DND-41 (cell line): ENCODE measurements around the gene SERINC5.
A peak's percentile ranks its signal among the peaks of the same experiment; 100 is the strongest.

Source experiments
- ATAC-seq: fragments of 200-7000 bp; cut with Tn5 transposase; 3 replicates; pipeline ENCODE4 v1.9.1; 2021; ENCODE audit warnings: low read depth; ENCODE audit not compliant: insufficient read depth
- DNase-seq: peaks from one replicate; pipeline ENCODE4 v3.0.0-alpha.2; 2020
- H2AFZ ChIP-seq: 2 replicates; pipeline ENCODE4 v1.6.0; 2012; ENCODE audit warnings: low read depth, low read length
- H3K27ac ChIP-seq: 2 replicates; pipeline ENCODE4 v1.5.1; 2012; ENCODE audit warnings: low read length, inconsistent platforms
- H3K27me3 ChIP-seq: fragments of 200-600 bp; sonication (generic); 2 replicates; pipeline ENCODE4 v1.6.0; 2012; ENCODE audit warnings: low read length, mild to moderate bottlenecking, inconsistent platforms; ENCODE audit not compliant: insufficient read depth, poor library complexity
- H3K36me3 ChIP-seq: 2 replicates; pipeline ENCODE4 v1.5.1; 2012; ENCODE audit warnings: low read length, inconsistent platforms; ENCODE audit not compliant: insufficient read depth
- H3K4me1 ChIP-seq: 2 replicates; pipeline ENCODE4 v1.5.1; 2012; ENCODE audit warnings: mild to moderate bottlenecking, low read length; ENCODE audit not compliant: insufficient read depth
- H3K4me2 ChIP-seq: 2 replicates; pipeline ENCODE4 v1.6.0; 2012; ENCODE audit warnings: mild to moderate bottlenecking, moderate library complexity, low read length, inconsistent platforms; ENCODE audit not compliant: insufficient read depth
- H3K4me3 ChIP-seq, 2 experiments: fragments of 200-600 bp in 1 of 2; shearing (Covaris generic) in 1 of 2; 2 replicates each; pipeline ENCODE4 v1.5.1; 2012 to 2016; ENCODE audit warnings: inconsistent platforms in 2 of 2, low read length in 2 of 2, mild to moderate bottlenecking in 2 of 2, low read depth in 1 of 2, moderate library complexity in 1 of 2
- H3K79me2 ChIP-seq: 2 replicates; pipeline ENCODE4 v1.6.0; 2012; ENCODE audit warnings: low read length, inconsistent platforms; ENCODE audit not compliant: insufficient read depth
- H3K9ac ChIP-seq: 2 replicates; pipeline ENCODE4 v1.6.0; 2012; ENCODE audit warnings: low read depth, mild to moderate bottlenecking, inconsistent platforms, low read length, moderate library complexity
- H3K9me3 ChIP-seq: 2 replicates; pipeline ENCODE4 v1.5.1; 2012; ENCODE audit warnings: low read length, moderate library complexity, mild to moderate bottlenecking, inconsistent platforms; ENCODE audit not compliant: insufficient read depth, severe bottlenecking
- H4K20me1 ChIP-seq: 2 replicates; pipeline ENCODE4 v1.6.0; 2012; ENCODE audit warnings: low read length; ENCODE audit not compliant: insufficient read depth
- CTCF ChIP-seq: IDR thresholded peaks from 2 replicates; pipeline ENCODE4 v1.5.1; 2012; ENCODE audit warnings: borderline replicate concordance, low read length, moderate library complexity, mild to moderate bottlenecking; ENCODE audit not compliant: poor library complexity, severe bottlenecking; ENCODE audit errors: extremely low read depth
- EZH2 ChIP-seq: IDR thresholded peaks from 3 replicates; pipeline ENCODE4 v1.6.1; 2012; ENCODE audit warnings: borderline replicate concordance, low read depth, mild to moderate bottlenecking, moderate library complexity, low read length, inconsistent platforms; ENCODE audit not compliant: severe bottlenecking

SERINC5 gene

GRCh38 chr5:80289320-80289719 is 33.5 kb upstream of the SERINC5 start:
- Histone ChIP-seq H2AFZ (no peak overlapping the region), H3K9ac (no peak overlapping the region), H3K4me1 (peaks cover 5% of the 10 kb centered on the region; the same call in 1 of the 2 replicates), H3K27me3 (no peaks in the 10 kb centered on the region), H4K20me1 (no peaks in the 10 kb centered on the region), H3K36me3 (no peaks in the 10 kb centered on the region), H3K27ac (no peak overlapping the region), H3K79me2 (no peaks in the 10 kb centered on the region), H3K9me3 (no peaks in the 10 kb centered on the region), H3K4me2 (no peak overlapping the region), H3K4me3 (no peak overlapping the region)
- ATAC-seq (no peak), DNase-seq (no peak)
- no peak for TF ChIP-seq EZH2
- no peak for TF ChIP-seq CTCF

- no peaks in the 10 kb centered on the region for H4K20me1 ChIP-seq
- H3K4me3 ChIP-seq = no peak overlapping the region
- DNase-seq (no peak), ATAC-seq (no peak)
- no peak overlapping the region for H2AFZ ChIP-seq
- no peak overlapping the region for H3K9ac ChIP-seq
- H3K36me3 ChIP-seq = no peaks in the 10 kb centered on the region
- TF ChIP-seq EZH2 (no peak), CTCF (no peak)
- no peak overlapping the region for H3K4me2 ChIP-seq
- no peaks in the 10 kb centered on the region for H3K79me2 ChIP-seq
- H3K9me3 ChIP-seq = no peaks in the 10 kb centered on the region
- H3K27me3 ChIP-seq = no peaks in the 10 kb centered on the region
- no peak overlapping the region for H3K27ac ChIP-seq
- peaks cover 5% of the 10 kb centered on the region; the same call in 1 of the 2 replicates for H3K4me1 ChIP-seq
Measured at GRCh38 chr5:80288177-80288576, 32.3 kb upstream of the SERINC5 start.

GRCh38 chr5:80284720-80285119 is 28.9 kb upstream of the SERINC5 start:
- no peak overlapping the region for H3K9ac ChIP-seq
- H3K9me3 ChIP-seq = no peaks in the 10 kb centered on the region
- H4K20me1 ChIP-seq = no peaks in the 10 kb centered on the region
- H3K4me2 ChIP-seq = no peak overlapping the region
- H3K36me3 ChIP-seq = no peaks in the 10 kb centered on the region
- H3K4me1 ChIP-seq = peaks cover 5% of the 10 kb centered on the region; the same call in 1 of the 2 replicates
- H3K27me3 ChIP-seq = no peaks in the 10 kb centered on the region
- TF ChIP-seq CTCF (no peak), EZH2 (no peak)
- ATAC-seq = peak; percentile 79
- H3K4me3 ChIP-seq = no peak overlapping the region
- no peak overlapping the region for H3K27ac ChIP-seq
- H2AFZ ChIP-seq = no peak overlapping the region
- H3K79me2 ChIP-seq = no peaks in the 10 kb centered on the region
- peak; percentile 20 for DNase-seq

- H3K27me3 ChIP-seq = no peaks in the 10 kb centered on the region
- no peak overlapping the region for H2AFZ ChIP-seq
- ATAC-seq (no peak), DNase-seq (no peak)
- no peaks in the 10 kb centered on the region for H3K36me3 ChIP-seq
- H3K4me2 ChIP-seq = no peak overlapping the region
- H3K9me3 ChIP-seq = no peaks in the 10 kb centered on the region
- TF ChIP-seq EZH2 (no peak), CTCF (no peak)
- no peaks in the 10 kb centered on the region for H4K20me1 ChIP-seq
- no peaks in the 10 kb centered on the region for H3K79me2 ChIP-seq
- no peak overlapping the region for H3K27ac ChIP-seq
- no peak overlapping the region for H3K4me3 ChIP-seq
- peaks cover 5% of the 10 kb centered on the region; the same call in 1 of the 2 replicates for H3K4me1 ChIP-seq
- no peak overlapping the region for H3K9ac ChIP-seq
Measured at GRCh38 chr5:80283360-80283759, 27.5 kb upstream of the SERINC5 start.
